H1 (cell line): ENCODE results near the gene PTPRT. TPM values are rescaled to one million over a fixed set of nuclear protein-coding genes. Genes with fewer than 3 reads are reported as not detected.

Experiments
- CTCF ChIA-PET: fragments of 300-600 bp; sonication (Branson Sonifier 250); formaldehyde crosslinking; loops from one replicate; lab custom pipeline; 2021; ENCODE audit not compliant: partially characterized antibody; lab: Charles Lee
- POLR2A ChIA-PET: fragments of 300-600 bp; sonication (Branson Sonifier 250); formaldehyde crosslinking; loops from one replicate; lab custom pipeline; 2021; ENCODE audit warnings: inconsistent platforms; ENCODE audit not compliant: partially characterized antibody; lab: Charles Lee
- DNase-seq, 2 experiments: peaks; one replicate each; pipeline versions ENCODE4 v3.0.0 to v3.0.0-alpha.2; 2010 to 2022; ENCODE audit warnings: low spot score in 2 of 2, low read depth in 1 of 2, mixed read lengths in 1 of 2
- FAIRE-seq: peaks from 2 replicates; lab custom pipeline; 2011; peaks lifted over from hg19 to GRCh38; lab: Jason Lieb, UNC
- H2AFZ ChIP-seq: 2 replicates; pipeline ENCODE4 v1.8.1; 2012; ENCODE audit warnings: low read length, inconsistent platforms
- H2AK5ac ChIP-seq: 2 replicates; pipeline ENCODE4 v1.6.1; 2013; ENCODE audit warnings: low read depth, low read length
- H2BK120ac ChIP-seq: replicated peaks from 2 replicates; pipeline ENCODE3; 2013; ENCODE audit warnings: low read depth, low read length, inconsistent platforms
- H2BK12ac ChIP-seq: 2 replicates; pipeline ENCODE4 v1.6.1; 2013; ENCODE audit warnings: low read depth, low read length
- H2BK15ac ChIP-seq: 2 replicates; pipeline ENCODE4 v1.6.1; 2013; ENCODE audit warnings: low read length
- H2BK20ac ChIP-seq: 2 replicates; pipeline ENCODE4 v1.6.1; 2013; ENCODE audit warnings: low read length
- H2BK5ac ChIP-seq: 2 replicates; pipeline ENCODE4 v1.6.1; 2013; ENCODE audit warnings: low read depth, low read length
- H3K14ac ChIP-seq: 2 replicates; pipeline ENCODE4 v1.6.1; 2013; ENCODE audit warnings: inconsistent platforms; ENCODE audit not compliant: insufficient read length
- H3K18ac ChIP-seq: 2 replicates; pipeline ENCODE4 v1.6.1; 2013; ENCODE audit warnings: low read length; ENCODE audit errors: extremely low read depth
- H3K23ac ChIP-seq: 2 replicates; pipeline ENCODE4 v1.6.1; 2013; ENCODE audit warnings: inconsistent platforms; ENCODE audit not compliant: insufficient read length
- H3K23me2 ChIP-seq: 2 replicates; pipeline ENCODE4 v1.6.1; 2013; ENCODE audit warnings: low read depth, low read length
- H3K27ac ChIP-seq: 2 replicates; pipeline ENCODE4 v1.6.1; 2011; ENCODE audit warnings: low read depth, low read length, inconsistent platforms
- H3K27me3 ChIP-seq, 4 experiments: replicated peaks in 1 of 4; 1 replicate in 1 of 4; 2 replicates in 3 of 4; pipeline versions ENCODE4 v1.6.1 to v1.8.1; 2011 to 2013; ENCODE audit warnings: low read length in 3 of 4, mild to moderate bottlenecking in 3 of 4, inconsistent platforms in 2 of 4, mixed read lengths in 2 of 4, moderate library complexity in 1 of 4; ENCODE audit not compliant: control insufficient read depth in 3 of 4, insufficient read depth in 3 of 4; ENCODE audit errors: extremely low read depth in 1 of 4
- H3K36me3 ChIP-seq, 4 experiments: 2 replicates each; pipeline versions ENCODE4 v1.6.1 to v1.8.1; 2011 to 2013; ENCODE audit warnings: mild to moderate bottlenecking in 4 of 4, low read length in 3 of 4, moderate library complexity in 2 of 4, control low read depth in 1 of 4, inconsistent platforms in 1 of 4; ENCODE audit not compliant: insufficient read depth in 4 of 4, control insufficient read depth in 2 of 4
- H3K4ac ChIP-seq: replicated peaks from 2 replicates; pipeline ENCODE3; 2013; ENCODE audit warnings: low read length, low read depth, mixed read lengths, inconsistent platforms; ENCODE audit not compliant: insufficient read length
- H3K4me1 ChIP-seq, 4 experiments: replicated peaks in 1 of 4; 1 replicate in 1 of 4; 2 replicates in 3 of 4; pipeline versions ENCODE4 v1.6.1 to v1.8.1; 2011 to 2013; ENCODE audit warnings: low read length in 3 of 4, inconsistent platforms in 2 of 4, mixed read lengths in 1 of 4; ENCODE audit not compliant: insufficient read depth in 4 of 4, control insufficient read depth in 3 of 4
- H3K4me2 ChIP-seq, 2 experiments: 2 replicates each; pipeline versions ENCODE4 v1.6.1 to v1.8.1; 2011 to 2013; ENCODE audit warnings: low read depth in 2 of 2, low read length in 2 of 2, control low read depth in 1 of 2, inconsistent platforms in 1 of 2, mild to moderate bottlenecking in 1 of 2; ENCODE audit not compliant: insufficient read depth in 1 of 2
- H3K4me3 ChIP-seq, 4 experiments: fragments of 200-600, 300-600 bp in 1 of 4; sonication (generic), shearing (Covaris generic), sonication (Bioruptor Twin) in 1 of 4; 2 replicates each; pipeline versions ENCODE4 v1.5.1 to v1.8.1; 2011 to 2016; ENCODE audit warnings: low read length in 4 of 4, low read depth in 3 of 4, control low read depth in 2 of 4, inconsistent platforms in 2 of 4, mild to moderate bottlenecking in 2 of 4, mixed read lengths in 1 of 4, moderate library complexity in 1 of 4; ENCODE audit not compliant: insufficient read depth in 2 of 4; ENCODE audit errors: extremely low read depth in 1 of 4
- H3K56ac ChIP-seq: replicated peaks from 2 replicates; pipeline ENCODE3; 2013; ENCODE audit warnings: low read depth, mild to moderate bottlenecking, mixed read lengths, low read length, inconsistent platforms; ENCODE audit not compliant: insufficient read length
- H3K79me1 ChIP-seq: 2 replicates; pipeline ENCODE4 v1.6.1; 2013; ENCODE audit warnings: low read depth, low read length, control low read depth
- H3K79me2 ChIP-seq, 2 experiments: 2 replicates each; pipeline versions ENCODE4 v1.6.1 to v1.8.1; 2012 to 2013; ENCODE audit warnings: low read length in 2 of 2, mild to moderate bottlenecking in 2 of 2, inconsistent platforms in 1 of 2; ENCODE audit not compliant: insufficient read depth in 2 of 2, control insufficient read depth in 1 of 2
- H3K9ac ChIP-seq, 4 experiments: replicated peaks in 1 of 4; 1 replicate in 1 of 4; 2 replicates in 3 of 4; pipeline versions ENCODE4 v1.6.1 to v1.8.1; 2011 to 2013; ENCODE audit warnings: low read depth in 3 of 4, low read length in 3 of 4, control low read depth in 2 of 4, mild to moderate bottlenecking in 2 of 4, moderate library complexity in 2 of 4, inconsistent platforms in 1 of 4; ENCODE audit errors: extremely low read depth in 1 of 4
- H3K9me3 ChIP-seq, 2 experiments: 2 replicates each; pipeline versions ENCODE4 v1.6.1 to v1.8.1; 2012 to 2013; ENCODE audit warnings: mild to moderate bottlenecking in 2 of 2, moderate library complexity in 2 of 2, control low read depth in 1 of 2, inconsistent platforms in 1 of 2, low read depth in 1 of 2, low read length in 1 of 2, mixed read lengths in 1 of 2; ENCODE audit not compliant: insufficient read depth in 2 of 2
- H4K20me1 ChIP-seq, 2 experiments: replicated peaks in 1 of 2; 2 replicates each; pipeline versions ENCODE3 to v1.8.1; 2011 to 2013; ENCODE audit warnings: inconsistent platforms in 2 of 2, low read length in 2 of 2, mild to moderate bottlenecking in 1 of 2; ENCODE audit not compliant: insufficient read depth in 2 of 2, control insufficient read depth in 1 of 2
- H4K5ac ChIP-seq: 2 replicates; pipeline ENCODE4 v1.6.1; 2013; ENCODE audit warnings: low read length, low read depth, mixed read lengths, inconsistent platforms; ENCODE audit not compliant: insufficient read length
- H4K8ac ChIP-seq: 2 replicates; pipeline ENCODE4 v1.8.0; 2013; ENCODE audit warnings: mild to moderate bottlenecking, moderate library complexity, low read length, inconsistent platforms; ENCODE audit not compliant: insufficient read depth; ENCODE audit errors: extremely low read depth
- H4K91ac ChIP-seq: replicated peaks from 2 replicates; pipeline ENCODE3; 2013; ENCODE audit warnings: low read length, mixed read lengths, inconsistent platforms; ENCODE audit not compliant: insufficient read length
- BRCA1 ChIP-seq: IDR thresholded peaks from 2 replicates; pipeline ENCODE4 v1.6.1; 2012; ENCODE audit warnings: low read depth, low read length, improper control_type of control experiment
- EGR1 ChIP-seq: IDR thresholded peaks from 2 replicates; pipeline ENCODE4 v1.6.1; 2011; ENCODE audit warnings: low read depth, low read length, borderline replicate concordance
- HDAC2 ChIP-seq, 2 experiments: fragments of 300-600 bp in 1 of 2; sonication (generic) in 1 of 2; IDR thresholded peaks; 2 replicates each; pipeline ENCODE4 v1.6.1; 2011 to 2012; ENCODE audit warnings: low read depth in 2 of 2, low read length in 2 of 2, mild to moderate bottlenecking in 2 of 2, moderate library complexity in 2 of 2, borderline replicate concordance in 1 of 2, inconsistent platforms in 1 of 2
- NRF1 ChIP-seq: IDR thresholded peaks from 2 replicates; pipeline ENCODE4 v1.6.1; 2011; ENCODE audit warnings: mild to moderate bottlenecking, low read depth, low read length, improper control_type of control experiment
- RBBP5 ChIP-seq: IDR thresholded peaks from 2 replicates; pipeline ENCODE4 v1.7.1; 2012; ENCODE audit warnings: low read depth, mild to moderate bottlenecking, inconsistent platforms, low read length, moderate library complexity, borderline replicate concordance
- TAF7 ChIP-seq: optimal IDR thresholded peaks from 2 replicates; pipeline ENCODE3; 2011; ENCODE audit warnings: low read depth, mild to moderate bottlenecking, inconsistent platforms, low read length, moderate library complexity, borderline replicate concordance
- YY1 ChIP-seq: IDR thresholded peaks from 2 replicates; pipeline ENCODE4 v1.6.1; 2011; ENCODE audit warnings: low read depth, mild to moderate bottlenecking, low read length
- ZNF274 ChIP-seq: IDR thresholded peaks from 2 replicates; pipeline ENCODE4 v1.7.0; 2012; ENCODE audit warnings: low read length, borderline replicate concordance; ENCODE audit errors: extremely low read depth
- WGBS, 2 experiments: shearing (Covaris generic) in 1 of 2; methylation state at CpG; one replicate each; pipeline versions ENCODE4 v1.1.6 to v1.1.7; 2013 to 2015; ENCODE audit warnings: low lambda C conversion rate in 2 of 2, mixed read lengths in 2 of 2, inconsistent platforms in 1 of 2, low coverage in 1 of 2, missing lambda C conversion rate in 1 of 2; ENCODE audit not compliant: insufficient replicate concordance in 2 of 2, insufficient coverage in 1 of 2, insufficient read length in 1 of 2; ENCODE audit errors: extremely low coverage in 1 of 2, missing lambda C conversion rate in 1 of 2; 5-methylcytosine and 5-hydroxymethylcytosine counted together
- polyA plus RNA-seq, 7 experiments: library from polyadenylated mRNA; depleted of rRNA in 3 of 7; stranded (reverse) in 5 of 7; unstranded in 2 of 7; fragments of >200 nt in 5 of 7; fragments of 200-250 nt in 2 of 7; gene quantifications; 1 replicate in 5 of 7; 2 replicates in 1 of 7; 4 replicates in 1 of 7; pipeline versions ENCODE4 v1.2.1 to v1.2.3, GENCODE V29; 2011 to 2013; ENCODE audit warnings: missing spikeins in 2 of 7, mixed read lengths in 2 of 7
- total RNA-seq: library from RNA; stranded (reverse); fragmentation: NEBNext Ultra II Directional; extraction: Animal tissue kit (Norgen Biotek cat#: 25700); gene quantifications from 2 replicates; pipeline ENCODE4 v1.2.1, GENCODE V29; 2021

The PTPRT gene
- total and polyA plus RNA-seq, 2 of the 8 experiments (the other 6 are each of a cell fraction or from before 2014, with no cell fraction given) = 0.33 to 1.8 TPM

DNA sequence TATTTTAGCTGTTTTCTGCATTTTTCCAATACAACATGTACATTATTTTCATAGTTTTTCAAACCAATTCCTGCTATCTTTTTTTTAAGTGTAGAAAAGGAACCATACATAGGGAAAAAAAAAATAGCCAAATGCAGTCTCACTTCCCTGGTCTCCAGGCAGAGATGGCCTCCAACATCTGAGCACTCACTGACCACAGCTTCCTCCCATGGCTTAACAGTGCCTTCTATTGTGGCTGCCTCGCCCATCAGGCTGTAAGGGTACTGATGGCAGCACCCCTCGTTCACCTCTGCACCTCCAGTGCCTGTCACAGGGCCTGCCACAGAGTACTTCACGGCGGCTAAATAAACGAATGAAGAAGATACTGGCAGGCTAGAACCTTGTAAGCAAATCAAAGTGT, 591.1 kb downstream of the PTPRT start:
- Histone ChIP-seq H2BK120ac (no peak overlapping the region), H2AFZ (no peak overlapping the region), H3K4me3 (no peak overlapping the region), H3K4me1 (no peaks in the 10 kb centered on the region), H3K14ac (no peak overlapping the region), H3K23ac (no peak overlapping the region), H3K9ac (no peak overlapping the region), H2BK20ac (no peak overlapping the region), H2BK15ac (no peak overlapping the region), H4K8ac (no peak overlapping the region), H3K79me2 (no peaks in the 10 kb centered on the region), H4K5ac (no peak overlapping the region), H3K27me3 (no peaks in the 10 kb centered on the region), H4K20me1 (no peaks in the 10 kb centered on the region), H3K4ac (no peak overlapping the region), H3K56ac (no peak overlapping the region), H2BK5ac (no peak overlapping the region), H4K91ac (no peak overlapping the region), H2AK5ac (no peak overlapping the region), H3K36me3 (no peaks in the 10 kb centered on the region), H3K4me2 (no peak overlapping the region), H3K27ac (no peak overlapping the region), H3K23me2 (no peaks in the 10 kb centered on the region), H2BK12ac (no peak overlapping the region), H3K9me3 (no peaks in the 10 kb centered on the region), H3K18ac (no peak overlapping the region), H3K79me1 (no peaks in the 10 kb centered on the region)
- CTCF ChIA-PET = interaction anchor here (0.8 kb wide), 1 partner anchor 387 kb away, joined by 3 read pairs; no protein-coding TSS in a partner anchor
- TF ChIP-seq EGR1 = no peak
- no peak for TF ChIP-seq YY1
- no peak for TF ChIP-seq TAF7
- no peak for TF ChIP-seq NRF1
- TF ChIP-seq RBBP5 = no peak
- TF ChIP-seq HDAC2 (IDR thresholded peaks at IDR 0.05; ENCODE audit: borderline replicate concordance in 1 of 2, low read depth in 2 of 2, low read length in 2 of 2) = no peak
- no peak for TF ChIP-seq ZNF274
- TF ChIP-seq BRCA1 = no peak
- DNase-seq (no peak), FAIRE-seq (no peak)
- POLR2A ChIA-PET = interaction anchor here (0.5 kb wide), 1 partner anchor 42 kb away, joined by 3 read pairs; no protein-coding TSS in a partner anchor
- WGBS, 2 experiments = 91% methylated on average over 5 of the region's 5 CpGs; no CpG with 5 or more reads in 1 of the 2 experiments
